Coronary artery (tissue), 2 donors: ENCODE results near the gene SNX21.

Experiments used
- DNase-seq: peaks from one replicate; pipeline ENCODE4 v3.0.0-alpha.2; 2017; ENCODE audit warnings: low spot score
- H3K27ac ChIP-seq, 2 donors: fragments of 200-600 bp; sonication (generic); one replicate each; pipeline ENCODE4 v1.5.1; 2016 to 2019
- H3K4me3 ChIP-seq: fragments of 200-600 bp; sonication (generic); 2 replicates; pipeline ENCODE4 v1.5.1; 2016; ENCODE audit warnings: mild to moderate bottlenecking, moderate library complexity
- TF ChIP-seq, protein P1 (sequence below): fragments of 200-600 bp; sonication (generic); IDR thresholded peaks from one replicate; pipeline ENCODE4 v1.5.1; 2019; ENCODE audit warnings: antibody characterized with exemption

SNX21 gene

DNA sequence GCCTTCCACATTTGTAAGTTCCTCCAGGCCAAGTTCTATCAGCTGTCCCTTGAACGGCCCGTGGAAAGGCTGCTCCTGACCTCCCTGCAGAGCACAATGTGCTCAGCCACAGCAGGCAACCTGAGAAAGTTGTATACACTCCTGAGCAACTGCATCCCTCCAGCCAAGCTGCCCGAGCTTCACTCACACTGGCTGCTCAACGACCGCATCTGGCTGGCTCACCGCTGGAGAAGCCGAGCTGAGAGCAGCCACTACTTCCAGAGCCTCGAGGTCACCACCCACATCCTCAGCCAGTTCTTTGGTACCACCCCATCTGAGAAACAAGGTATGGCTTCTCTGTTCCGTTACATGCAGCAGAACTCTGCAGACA is 49.5 kb downstream of the SNX21 start:
- TF ChIP-seq, protein P1, sequence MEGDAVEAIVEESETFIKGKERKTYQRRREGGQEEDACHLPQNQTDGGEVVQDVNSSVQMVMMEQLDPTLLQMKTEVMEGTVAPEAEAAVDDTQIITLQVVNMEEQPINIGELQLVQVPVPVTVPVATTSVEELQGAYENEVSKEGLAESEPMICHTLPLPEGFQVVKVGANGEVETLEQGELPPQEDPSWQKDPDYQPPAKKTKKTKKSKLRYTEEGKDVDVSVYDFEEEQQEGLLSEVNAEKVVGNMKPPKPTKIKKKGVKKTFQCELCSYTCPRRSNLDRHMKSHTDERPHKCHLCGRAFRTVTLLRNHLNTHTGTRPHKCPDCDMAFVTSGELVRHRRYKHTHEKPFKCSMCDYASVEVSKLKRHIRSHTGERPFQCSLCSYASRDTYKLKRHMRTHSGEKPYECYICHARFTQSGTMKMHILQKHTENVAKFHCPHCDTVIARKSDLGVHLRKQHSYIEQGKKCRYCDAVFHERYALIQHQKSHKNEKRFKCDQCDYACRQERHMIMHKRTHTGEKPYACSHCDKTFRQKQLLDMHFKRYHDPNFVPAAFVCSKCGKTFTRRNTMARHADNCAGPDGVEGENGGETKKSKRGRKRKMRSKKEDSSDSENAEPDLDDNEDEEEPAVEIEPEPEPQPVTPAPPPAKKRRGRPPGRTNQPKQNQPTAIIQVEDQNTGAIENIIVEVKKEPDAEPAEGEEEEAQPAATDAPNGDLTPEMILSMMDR, result no peak
- DNase-seq, result no peak
- Histone ChIP-seq H3K4me3 (no peak overlapping the region), H3K27ac (no peak overlapping the region)

DNA sequence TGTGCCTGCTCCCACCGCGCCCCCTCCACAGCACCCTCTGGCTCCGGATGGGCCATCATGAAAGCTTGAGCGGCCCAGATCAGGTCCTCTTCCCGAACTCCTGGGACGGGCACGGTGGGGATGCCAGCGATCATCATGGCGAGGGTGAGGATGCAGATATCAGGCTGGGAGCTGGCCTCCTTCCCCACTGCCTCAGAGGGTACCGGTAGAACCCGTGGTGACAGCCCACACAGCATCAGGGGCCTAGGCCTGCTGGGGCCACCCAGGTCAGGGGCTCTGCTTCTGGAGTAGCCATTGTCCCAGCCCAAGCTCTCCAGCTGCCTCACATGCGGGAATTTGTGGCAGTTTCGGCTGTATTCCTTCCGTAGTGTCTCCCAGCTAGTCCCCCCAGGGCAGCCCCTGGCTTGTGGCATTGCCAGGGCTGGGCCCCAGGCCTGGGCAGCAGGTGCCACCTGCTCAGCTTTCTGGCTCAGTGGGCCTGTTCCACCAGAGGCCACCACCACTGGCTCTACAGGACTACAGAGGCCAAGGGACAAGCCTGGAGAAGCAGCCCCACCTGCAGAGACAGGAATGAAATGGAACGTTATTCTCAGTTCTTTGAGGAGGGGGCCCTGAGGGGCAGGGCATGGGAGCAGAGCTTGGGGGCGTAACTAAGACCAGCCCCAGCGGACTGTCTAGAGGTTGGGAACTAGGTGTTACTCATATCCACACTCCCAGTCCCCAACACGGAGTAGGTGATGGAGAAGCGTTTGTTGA is 53.2 kb downstream of the SNX21 start:
- H3K27ac ChIP-seq, result no peak overlapping the region
- H3K4me3 ChIP-seq, result no peak overlapping the region
- TF ChIP-seq, protein P1, result no peak
- DNase-seq, result no peak

DNA sequence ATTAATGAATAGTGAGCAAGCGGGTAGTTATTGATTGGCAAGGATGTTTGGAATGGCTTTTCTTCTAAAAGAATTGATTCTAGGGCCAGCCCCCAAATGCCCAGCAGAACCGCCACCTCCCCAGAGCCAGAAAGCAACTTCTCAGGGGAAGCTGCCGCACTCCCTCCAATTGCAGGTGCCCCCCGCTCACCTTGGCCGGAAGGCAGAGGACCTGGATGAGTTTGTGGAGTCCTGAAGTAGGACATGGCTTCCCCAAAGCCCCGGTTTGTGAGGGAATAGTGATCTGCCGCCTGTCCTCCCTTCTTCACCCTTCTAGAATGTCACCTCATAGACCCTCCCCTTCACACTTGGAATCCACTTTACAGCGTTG is 53.7 kb downstream of the SNX21 start, which contains the start of gene SPATA25:
Gene SPATA25 (minus strand): TSS at position 277 of the 370 bp plus-strand sequence. CDS start 32 bp downstream, at position 245.
- no peak for DNase-seq
- no peak within 1 kb of the TSS for H3K27ac ChIP-seq
- TF ChIP-seq, protein P1, result no peak
- H3K4me3 ChIP-seq, result no peak within 1 kb of the TSS

DNA sequence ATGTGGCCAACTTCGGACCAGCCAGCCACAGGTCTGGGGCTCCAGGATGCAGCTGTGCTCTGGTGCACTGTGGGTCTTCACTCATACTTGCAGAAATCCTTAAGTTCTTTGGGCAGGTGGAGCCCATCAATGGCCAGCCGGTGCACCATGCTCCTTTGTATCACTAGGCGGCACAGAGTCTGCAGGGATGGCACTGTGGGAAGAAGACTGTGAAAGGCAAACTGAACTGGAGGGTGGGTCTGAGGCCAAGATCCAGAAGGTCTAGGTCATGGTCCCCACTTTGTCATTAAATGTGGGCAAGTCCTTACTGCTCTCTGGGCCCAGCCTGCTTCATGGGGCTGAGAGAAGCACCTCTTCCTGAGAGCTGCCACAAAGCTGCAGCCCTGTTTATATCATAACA is 55.1 kb downstream of the SNX21 start:
- H3K27ac ChIP-seq, result no peak overlapping the region
- TF ChIP-seq, protein P1, result no peak

DNA sequence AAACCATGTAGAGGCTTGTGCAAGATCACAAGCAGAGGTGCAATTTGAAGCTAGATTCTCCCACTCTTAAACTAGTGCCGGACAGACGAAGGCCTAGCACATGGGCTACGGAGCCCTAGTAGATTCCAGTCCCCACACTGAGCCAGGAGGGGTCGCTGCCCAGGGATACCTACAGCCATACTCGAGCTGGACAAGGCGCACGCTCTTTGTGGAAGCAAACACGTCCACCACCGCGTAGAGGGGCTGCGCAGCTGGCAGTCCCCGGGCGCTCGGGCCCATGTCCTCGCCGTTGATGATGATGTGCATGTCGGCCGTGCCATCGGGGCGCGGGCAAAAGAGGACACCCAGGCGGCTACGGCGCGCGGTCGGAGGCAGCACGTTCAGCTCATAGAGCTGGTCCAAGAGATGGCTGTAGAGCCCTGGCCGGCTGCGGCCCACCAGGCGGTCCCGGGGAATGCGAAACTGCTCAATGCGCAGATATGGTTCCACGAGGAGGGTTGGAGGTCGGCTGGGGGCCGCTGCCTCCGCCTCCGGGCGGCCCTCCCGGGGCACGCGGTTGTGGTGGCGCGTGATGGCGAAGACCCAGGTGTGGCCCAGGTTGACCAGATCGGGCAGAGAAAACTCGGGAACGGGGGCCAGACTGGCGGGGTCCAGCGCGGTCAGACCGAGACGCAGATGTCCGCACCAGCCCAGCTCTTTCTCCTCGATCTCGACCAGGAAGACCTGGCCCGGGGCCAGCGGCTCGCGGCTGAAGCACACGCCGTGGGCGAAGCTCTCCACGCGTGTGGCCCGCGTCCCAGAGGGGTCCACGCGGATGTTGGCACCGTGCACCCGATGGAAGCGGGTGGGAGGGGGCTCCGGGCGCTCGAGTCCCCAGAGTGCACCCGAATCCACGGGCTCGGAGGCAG is 56.7 kb downstream of the SNX21 start:
- DNase-seq, result no peak
- H3K4me3 ChIP-seq, result peak overlapping the region; percentile 95
- H3K27ac ChIP-seq, result peak overlapping the region; percentile 71 to 96

More for the DNA sequence above, 55.1 kb downstream of the SNX21 start:
- H3K4me3 ChIP-seq, result no peak overlapping the region
- DNase-seq, result no peak

DNA sequence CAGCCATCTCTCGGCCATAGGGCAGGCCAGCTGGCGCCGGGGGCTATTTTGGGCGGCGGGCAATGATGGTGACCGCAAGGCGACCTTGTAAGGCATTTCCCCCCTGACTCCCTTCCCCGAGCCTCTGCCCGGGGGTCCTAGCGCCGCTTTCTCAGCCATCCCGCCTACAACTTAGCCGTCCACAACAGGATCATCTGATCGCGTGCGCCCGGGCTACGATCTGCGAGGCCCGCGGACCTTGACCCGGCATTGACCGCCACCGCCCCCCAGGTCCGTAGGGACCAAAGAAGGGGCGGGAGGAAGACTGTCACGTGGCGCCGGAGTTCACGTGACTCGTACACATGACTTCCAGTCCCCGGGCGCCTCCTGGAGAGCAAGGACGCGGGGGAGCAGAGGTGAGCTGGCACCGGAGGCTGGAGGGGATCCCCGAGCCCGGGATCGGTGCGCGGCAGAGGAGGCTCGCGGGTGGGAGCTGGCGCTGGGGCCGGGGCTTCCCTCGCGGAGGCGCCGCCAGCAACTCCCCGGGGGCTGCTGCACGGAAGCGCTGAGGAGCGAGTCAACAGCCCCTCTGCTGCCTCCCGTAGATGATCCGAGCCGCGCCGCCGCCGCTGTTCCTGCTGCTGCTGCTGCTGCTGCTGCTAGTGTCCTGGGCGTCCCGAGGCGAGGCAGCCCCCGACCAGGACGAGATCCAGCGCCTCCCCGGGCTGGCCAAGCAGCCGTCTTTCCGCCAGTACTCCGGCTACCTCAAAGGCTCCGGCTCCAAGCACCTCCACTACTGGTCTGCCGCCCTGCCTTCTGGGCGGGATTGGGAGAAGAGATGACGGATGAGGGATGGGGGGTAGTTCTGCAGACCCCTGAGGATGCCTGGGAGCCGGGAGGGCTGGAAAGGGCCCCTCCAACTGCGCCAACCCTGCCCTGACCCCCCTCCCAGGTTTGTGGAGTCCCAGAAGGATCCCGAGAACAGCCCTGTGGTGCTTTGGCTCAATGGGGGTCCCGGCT is 57.7 kb downstream of the SNX21 start, which contains the start of the genes CTSA and NEURL2:
Gene CTSA (plus strand): TSS at position 351 of the 999 bp plus-strand sequence. CDS start 234 bp downstream, at position 585.
Gene NEURL2 (minus strand): TSS at position 224 of the 999 bp plus-strand sequence. CDS start 217 bp downstream, at position 7.
- Histone ChIP-seq H3K4me3 (peak within 1 kb of the TSS; percentile 95), H3K27ac (peak within 1 kb of the TSS; percentile 71 to 96)
- TF ChIP-seq, protein P1, result no peak
- peak; percentile 93 for DNase-seq

More for the DNA sequence above, 56.7 kb downstream of the SNX21 start:
- TF ChIP-seq, protein P1, result peak; percentile 62
